ENCODE results near the gene NT5C2.
"Not testable (repeated sequence)": the region's sequence is repeated elsewhere in the genome, so short reads cannot be mapped to it uniquely, and the experiment has no call there.

DNA sequence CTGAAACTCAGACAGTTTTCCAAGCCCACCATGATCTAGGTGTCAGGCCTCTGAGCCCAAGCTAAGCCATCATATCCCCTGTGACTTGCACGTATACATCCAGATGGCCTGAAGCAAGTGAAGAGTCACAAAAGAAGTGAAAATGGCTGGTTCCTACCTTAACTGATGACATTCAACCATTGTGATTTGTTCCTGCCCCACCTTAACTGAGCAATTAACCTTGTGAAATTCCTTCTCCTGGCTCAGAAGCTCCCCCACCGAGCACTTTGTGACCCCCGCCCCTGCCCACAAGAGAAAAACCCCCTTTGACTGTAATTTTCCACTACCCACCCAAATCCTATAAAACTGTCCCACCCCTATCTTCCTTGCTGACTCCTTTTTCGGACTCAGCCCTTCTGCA, 12.3 kb upstream of the NT5C2 start:
- TF ChIP-seq, protein P1, sequence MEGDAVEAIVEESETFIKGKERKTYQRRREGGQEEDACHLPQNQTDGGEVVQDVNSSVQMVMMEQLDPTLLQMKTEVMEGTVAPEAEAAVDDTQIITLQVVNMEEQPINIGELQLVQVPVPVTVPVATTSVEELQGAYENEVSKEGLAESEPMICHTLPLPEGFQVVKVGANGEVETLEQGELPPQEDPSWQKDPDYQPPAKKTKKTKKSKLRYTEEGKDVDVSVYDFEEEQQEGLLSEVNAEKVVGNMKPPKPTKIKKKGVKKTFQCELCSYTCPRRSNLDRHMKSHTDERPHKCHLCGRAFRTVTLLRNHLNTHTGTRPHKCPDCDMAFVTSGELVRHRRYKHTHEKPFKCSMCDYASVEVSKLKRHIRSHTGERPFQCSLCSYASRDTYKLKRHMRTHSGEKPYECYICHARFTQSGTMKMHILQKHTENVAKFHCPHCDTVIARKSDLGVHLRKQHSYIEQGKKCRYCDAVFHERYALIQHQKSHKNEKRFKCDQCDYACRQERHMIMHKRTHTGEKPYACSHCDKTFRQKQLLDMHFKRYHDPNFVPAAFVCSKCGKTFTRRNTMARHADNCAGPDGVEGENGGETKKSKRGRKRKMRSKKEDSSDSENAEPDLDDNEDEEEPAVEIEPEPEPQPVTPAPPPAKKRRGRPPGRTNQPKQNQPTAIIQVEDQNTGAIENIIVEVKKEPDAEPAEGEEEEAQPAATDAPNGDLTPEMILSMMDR (IDR thresholded peaks at IDR 0.05): not testable (repeated sequence)
- TF ChIP-seq POLR2A (IDR thresholded peaks at IDR 0.05): not testable (repeated sequence)

Data from testis (tissue), 2 donors.